Stimulated activated CD8-positive, alpha-beta memory T cell treated with anti-CD3 and anti-CD28 coated beads, Interleukin-15, amount 100 ng/mL, for 1 hour (primary cell): ENCODE results near the gene TNNI3.

Experiments
- DNase-seq: peaks from one replicate; pipeline ENCODE4 v3.0.0-alpha.2; 2020; ENCODE audit warnings: low read depth

The TNNI3 gene

GRCh38 chr19:55147545-55148251 is 9.8 kb downstream of the TNNI3 start:
- no peak for DNase-seq

GRCh38 chr19:55146705-55147273 is 10.7 kb downstream of the TNNI3 start:
- DNase-seq = no peak

- DNase-seq = no peak
Measured at GRCh38 chr19:55146078-55146704, 11.3 kb downstream of the TNNI3 start.

- DNase-seq = no peak
Measured at GRCh38 chr19:55145232-55145631, 12.3 kb downstream of the TNNI3 start.

- no peak for DNase-seq
Measured at GRCh38 chr19:55141696-55142095, 15.8 kb downstream of the TNNI3 start.

- DNase-seq = no peak
Measured at GRCh38 chr19:55137915-55138314, 19.6 kb downstream of the TNNI3 start.

GRCh38 chr19:55136399-55137102 is 21.0 kb downstream of the TNNI3 start:
- no peak for DNase-seq

GRCh38 chr19:55134736-55135135 is 22.8 kb downstream of the TNNI3 start:
- no peak for DNase-seq

- DNase-seq = no peak
Measured at GRCh38 chr19:55133639-55134444, 23.7 kb downstream of the TNNI3 start.

- no peak for DNase-seq
Measured at GRCh38 chr19:55132453-55133129, 24.9 kb downstream of the TNNI3 start.

GRCh38 chr19:55131421-55131820 is 26.1 kb downstream of the TNNI3 start:
- no peak for DNase-seq

GRCh38 chr19:55119053-55119452 is 38.5 kb downstream of the TNNI3 start:
- DNase-seq = no peak

- no peak for DNase-seq
Measured at GRCh38 chr19:55118401-55118991, 39.0 kb downstream of the TNNI3 start.

- peak; percentile 90 for DNase-seq
Measured at GRCh38 chr19:55117663-55118391, 39.7 kb downstream of the TNNI3 start.

- DNase-seq = no peak
Measured at GRCh38 chr19:55116859-55117662, 40.5 kb downstream of the TNNI3 start, which contains the start of gene PPP1R12C. TSS of gene PPP1R12C (minus strand) at chr19:55117637. CDS start at chr19:55117543, 94 bp downstream.

GRCh38 chr19:55116232-55116858 is 41.2 kb downstream of the TNNI3 start:
- no peak for DNase-seq

- no peak for DNase-seq
Measured at GRCh38 chr19:55115446-55116065, 42.0 kb downstream of the TNNI3 start.

- no peak for DNase-seq
Measured at GRCh38 chr19:55114566-55115145, 42.9 kb downstream of the TNNI3 start.
